GM12875 (cell line): ENCODE measurements around the gene MAP2K3.

Experiments used
- H3K4me3 ChIP-seq: one replicate; pipeline ENCODE4 v1.5.1; 2011; ENCODE audit warnings: low read depth, low read length, control low read depth
- CTCF ChIP-seq: IDR thresholded peaks from 2 replicates; pipeline ENCODE4 v1.5.1; 2011; ENCODE audit warnings: low read depth, mild to moderate bottlenecking, control low read depth, inconsistent platforms, low read length, moderate library complexity, borderline replicate concordance; ENCODE audit not compliant: insufficient read depth

MAP2K3 gene

GRCh38 chr17:21298056-21298982 is 13.8 kb downstream of the MAP2K3 start:
- no peak overlapping the region for H3K4me3 ChIP-seq
- TF ChIP-seq CTCF = no peak

- TF ChIP-seq CTCF = no peak
- no peak overlapping the region for H3K4me3 ChIP-seq
Measured at GRCh38 chr17:21298983-21299519, 14.5 kb downstream of the MAP2K3 start.

GRCh38 chr17:21299981-21300600 is 15.6 kb downstream of the MAP2K3 start:
- no peak for TF ChIP-seq CTCF
- no peak overlapping the region for H3K4me3 ChIP-seq

GRCh38 chr17:21300601-21301571 is 16.4 kb downstream of the MAP2K3 start:
- no peak for TF ChIP-seq CTCF
- no peak overlapping the region for H3K4me3 ChIP-seq

GRCh38 chr17:21301593-21302550 is 17.4 kb downstream of the MAP2K3 start:
- H3K4me3 ChIP-seq = no peak overlapping the region
- TF ChIP-seq CTCF = no peak

GRCh38 chr17:21302711-21303425 is 18.4 kb downstream of the MAP2K3 start:
- no peak for TF ChIP-seq CTCF
- H3K4me3 ChIP-seq = no peak overlapping the region
